HCT116 (cell line): Measurements from ENCODE around the gene SEM1. TPM values are rescaled to one million over a fixed set of nuclear protein-coding genes. Genes with fewer than 3 reads are reported as not detected.

Source experiments
- ATAC-seq: fragments of 200-7000 bp; cut with Tn5 transposase; 2 replicates; pipeline ENCODE4 v1.9.1; 2020; ENCODE audit warnings: mild to moderate bottlenecking, moderate library complexity
- BruUV-seq: library from RNA; stranded (reverse); fragments of 400-500 nt; replicated peaks from 2 replicates; lab custom pipeline; 2021; lab: Mats Ljungman, UMichigan
- CTCF ChIA-PET: fragments of 300-600 bp; sonication (Branson Sonifier 250); formaldehyde crosslinking; loops from one replicate; lab custom pipeline; 2021; ENCODE audit warnings: antibody characterized with exemption; lab: Charles Lee
- POLR2A ChIA-PET: fragments of 300-600, 350-600 bp; sonication (Branson Sonifier 250); formaldehyde crosslinking; loops from one replicate; lab custom pipeline; 2021; ENCODE audit warnings: antibody characterized with exemption; lab: Charles Lee
- RAD21 ChIA-PET, 2 experiments: fragments of 300-600 bp; sonication (Branson Sonifier 250); formaldehyde crosslinking; loops; one replicate each; lab custom pipeline; 2023; ENCODE audit warnings: low total read pairs in 2 of 2; ENCODE audit not compliant: uncharacterized antibody in 2 of 2, unreplicated experiment in 2 of 2, low non-redundant PET in 1 of 2; lab: Charles Lee
- DNase-seq: peaks from one replicate; pipeline ENCODE4 v3.0.0-alpha.2; 2010; ENCODE audit warnings: low read depth, low spot score
- H2AFZ ChIP-seq: fragments of 200-600 bp; shearing (Covaris generic), sonication (generic); 2 replicates; pipeline ENCODE4 v1.6.1; 2017; ENCODE audit warnings: low read depth, mixed run types, mixed read lengths, antibody characterized with exemption, low read length; ENCODE audit not compliant: poor library complexity, severe bottlenecking
- H3K27ac ChIP-seq: 2 replicates; pipeline ENCODE4 v1.5.1; 2012; ENCODE audit warnings: low read depth, low read length
- H3K27me3 ChIP-seq: fragments of 200-600 bp; sonication (generic); 2 replicates; pipeline ENCODE4 v1.6.1; 2016; ENCODE audit warnings: mixed run types, low read length, mixed read lengths; ENCODE audit not compliant: insufficient read depth
- H3K36me3 ChIP-seq, 2 experiments: fragments of 200-500 bp in 1 of 2; fragments of 200-600 bp in 1 of 2; sonication (Bioruptor generic) in 1 of 2; sonication (generic) in 1 of 2; 2 replicates each; pipeline versions ENCODE4 v1.5.1 to v1.6.1; 2014 to 2016; ENCODE audit warnings: low read length in 2 of 2, inconsistent platforms in 1 of 2, mixed read lengths in 1 of 2, mixed run types in 1 of 2; ENCODE audit not compliant: insufficient read depth in 2 of 2, control insufficient read depth in 1 of 2
- H3K4me1 ChIP-seq, 2 experiments: fragments of 200-600 bp in 1 of 2; sonication (generic) in 1 of 2; 2 replicates each; pipeline versions ENCODE4 v1.5.1 to v1.6.1; 2012 to 2017; ENCODE audit warnings: low read length in 2 of 2, inconsistent platforms in 1 of 2, mild to moderate bottlenecking in 1 of 2, mixed read lengths in 1 of 2, mixed run types in 1 of 2, moderate library complexity in 1 of 2; ENCODE audit not compliant: insufficient read depth in 2 of 2, control insufficient read depth in 1 of 2
- H3K4me2 ChIP-seq: fragments of 200-600 bp; sonication (generic); 2 replicates; pipeline ENCODE4 v1.6.1; 2017; ENCODE audit warnings: mixed run types, low read length, mixed read lengths
- H3K4me3 ChIP-seq, 2 experiments: fragments of 200-600 bp in 1 of 2; sonication (generic) in 1 of 2; replicated peaks in 1 of 2; 2 replicates each; pipeline ENCODE4 v1.5.1; 2011 to 2016; ENCODE audit warnings: low read length in 2 of 2, control low read depth in 1 of 2, low read depth in 1 of 2, mild to moderate bottlenecking in 1 of 2, mixed read lengths in 1 of 2, mixed run types in 1 of 2
- H3K79me2 ChIP-seq: fragments of 200-600 bp; sonication (generic); 2 replicates; pipeline ENCODE4 v1.6.1; 2017; ENCODE audit warnings: mild to moderate bottlenecking, mixed run types, low read length, moderate library complexity, mixed read lengths; ENCODE audit not compliant: insufficient read depth
- H3K9ac ChIP-seq: fragments of 200-600 bp; sonication (generic); 2 replicates; pipeline ENCODE4 v1.6.1; 2016; ENCODE audit warnings: low read length, mixed read lengths
- H3K9me2 ChIP-seq: fragments of 200-600 bp; sonication (generic), shearing (Covaris generic); 2 replicates; pipeline ENCODE4 v1.6.1; 2017; ENCODE audit warnings: mixed run types, mild to moderate bottlenecking, moderate library complexity; ENCODE audit not compliant: insufficient read depth
- H3K9me3 ChIP-seq, 2 experiments: fragments of 200-500 bp in 1 of 2; fragments of 200-600 bp in 1 of 2; sonication (Bioruptor generic) in 1 of 2; sonication (generic) in 1 of 2; 2 replicates each; pipeline ENCODE4 v1.6.1; 2014 to 2017; ENCODE audit warnings: low read length in 2 of 2, mixed read lengths in 2 of 2, inconsistent platforms in 1 of 2, low read depth in 1 of 2, mild to moderate bottlenecking in 1 of 2, mixed run types in 1 of 2, moderate library complexity in 1 of 2; ENCODE audit not compliant: control insufficient read depth in 1 of 2, insufficient read depth in 1 of 2
- H4K20me1 ChIP-seq: fragments of 200-600 bp; sonication (generic), shearing (Covaris generic); 2 replicates; pipeline ENCODE4 v1.6.1; 2017; ENCODE audit warnings: mixed run types, mild to moderate bottlenecking, moderate library complexity; ENCODE audit not compliant: insufficient read depth
- CEBPB ChIP-seq: IDR thresholded peaks from 2 replicates; pipeline ENCODE4 v1.6.1; 2012; ENCODE audit warnings: low read depth
- ELF1 ChIP-seq: IDR thresholded peaks from 2 replicates; pipeline ENCODE4 v1.6.1; 2012; ENCODE audit warnings: low read depth, borderline replicate concordance
- EZH2 ChIP-seq: fragments of 200-600 bp; sonication (generic); IDR thresholded peaks from 2 replicates; pipeline ENCODE4 v1.6.1; 2017; ENCODE audit warnings: antibody characterized with exemption, mixed run types
- FOSL1 ChIP-seq: IDR thresholded peaks from 2 replicates; pipeline ENCODE4 v1.6.1; 2012; ENCODE audit warnings: low read depth
- POLR2AphosphoS5 ChIP-seq: IDR thresholded peaks from 2 replicates; pipeline ENCODE4 v1.6.1; 2011; ENCODE audit warnings: mild to moderate bottlenecking, low read depth, low read length, moderate library complexity
- RAD21 ChIP-seq: IDR thresholded peaks from 2 replicates; pipeline ENCODE4 v1.6.1; 2012; ENCODE audit warnings: low read depth, mild to moderate bottlenecking
- REST ChIP-seq: IDR thresholded peaks from 2 replicates; pipeline ENCODE4 v1.6.1; 2012; ENCODE audit warnings: low read depth
- YY1 ChIP-seq: IDR thresholded peaks from 2 replicates; pipeline ENCODE4 v1.6.1; 2011; ENCODE audit warnings: low read length, low read depth, moderate library complexity, mild to moderate bottlenecking; ENCODE audit not compliant: insufficient replicate concordance; ENCODE audit errors: extremely low read depth
- ZBTB33 ChIP-seq: IDR thresholded peaks from 2 replicates; pipeline ENCODE4 v1.6.1; 2011; ENCODE audit warnings: mild to moderate bottlenecking, low read length, moderate library complexity; ENCODE audit not compliant: insufficient replicate concordance; ENCODE audit errors: extremely low read depth
- intact Hi-C: fragments of 100-400 bp; cut with micrococcal nuclease; formaldehyde crosslinking; loops from 2 replicates; pipeline ENCODE4 v1.10.0; 2022
- total RNA-seq: library from RNA; stranded (reverse); gene quantifications from one replicate; pipeline ENCODE4 v1.2.1, GENCODE V29; 2021; ENCODE audit not compliant: unreplicated experiment
- TF ChIP-seq, protein P1 (sequence below): IDR thresholded peaks from 2 replicates; pipeline ENCODE4 v1.6.1; 2012

The SEM1 gene
- total RNA-seq, 1 experiment from 2014 or later, result 45.7 TPM

GRCh38 chr7:96670338-96671289, 39.0 kb downstream of the SEM1 start (continued):
- no peak for TF ChIP-seq RAD21

GRCh38 chr7:96669812-96670211, 39.8 kb downstream of the SEM1 start:
- Histone ChIP-seq H3K27ac (no peak overlapping the region), H3K9ac (no peak overlapping the region), H2AFZ (no peak overlapping the region), H3K4me2 (no peak overlapping the region), H3K9me3 (no peaks in the 10 kb centered on the region), H3K9me2 (no peaks in the 10 kb centered on the region), H3K79me2 (no peaks in the 10 kb centered on the region), H3K4me3 (no peak overlapping the region), H4K20me1 (no peaks in the 10 kb centered on the region), H3K4me1 (no peaks in the 10 kb centered on the region), H3K36me3 (0 out of 4 replicates have a peak, but pooled peaks cover 0 to 8% of the 10 kb centered on the region in 2 experiments), H3K27me3 (no peaks in the 10 kb centered on the region)
- TF ChIP-seq FOSL1 (no peak), REST (no peak), POLR2AphosphoS5 (no peak), CEBPB (no peak), ZBTB33 (no peak), EZH2 (no peak), ELF1 (no peak), YY1 (no peak)
- TF ChIP-seq, protein P1, sequence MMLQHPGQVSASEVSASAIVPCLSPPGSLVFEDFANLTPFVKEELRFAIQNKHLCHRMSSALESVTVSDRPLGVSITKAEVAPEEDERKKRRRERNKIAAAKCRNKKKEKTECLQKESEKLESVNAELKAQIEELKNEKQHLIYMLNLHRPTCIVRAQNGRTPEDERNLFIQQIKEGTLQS, result no peak
- no TSS peak for BruUV-seq
- ChIA-PET CTCF (no interaction called here), POLR2A (no interaction called here), RAD21 (no interaction called here)
- intact Hi-C loops, result no loop called here
- ATAC-seq (no peak), DNase-seq (no peak)
